Measurements from ENCODE around the gene SMARCA2.

SMARCA2 gene

DNA sequence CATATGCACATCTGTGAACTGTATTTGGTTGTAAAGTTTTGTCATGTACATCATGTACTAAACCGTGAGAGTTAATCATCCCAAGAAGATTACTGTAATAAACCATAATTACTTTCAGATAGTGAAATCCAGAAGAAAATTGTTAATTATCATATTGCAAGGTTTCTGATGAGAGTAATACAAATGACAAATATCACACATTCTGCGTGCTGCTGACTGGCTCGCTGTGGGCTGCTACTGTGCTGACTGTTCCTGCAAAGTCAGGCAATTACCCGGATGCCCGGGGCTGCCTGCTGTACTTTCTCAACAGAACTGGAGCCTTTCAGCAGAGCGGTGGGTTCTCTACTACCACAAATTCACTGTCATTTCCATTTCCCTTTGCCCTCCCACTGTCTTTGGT, 68.3 kb downstream of the SMARCA2 start:
- Histone ChIP-seq H3K9me2 (replicated peaks; ENCODE audit: insufficient read depth, low read length) (no peaks in the 10 kb centered on the region), H3K4me2 (ENCODE audit: low read depth, low read length) (no peak overlapping the region), H2AFZ (ENCODE audit: low read length) (no peak overlapping the region), H3K4me1 (ENCODE audit: low read length) (no peaks in the 10 kb centered on the region), H3K27me3 (replicated peaks; ENCODE audit: insufficient read depth, low read length) (no peaks in the 10 kb centered on the region), H3K4me3 (ENCODE audit: low read length) (no peak overlapping the region), H3F3A (ENCODE audit: insufficient read depth, low read length) (no peaks in the 10 kb centered on the region), H3K9ac (ENCODE audit: low read length) (no peak overlapping the region), H4K20me1 (ENCODE audit: insufficient read depth, low read length) (no peaks in the 10 kb centered on the region), H3K9me3 (replicated peaks; ENCODE audit: insufficient read depth, low read length) (no peaks in the 10 kb centered on the region), H3K27ac (ENCODE audit: low read length) (no peak overlapping the region), H3K79me2 (ENCODE audit: low read length) (no peaks in the 10 kb centered on the region), H3K36me3 (replicated peaks; ENCODE audit: insufficient read depth, low read length) (peaks cover 2% of the 10 kb centered on the region; the same call in 1 of the 2 replicates)
- TF ChIP-seq EZH2 (optimal IDR thresholded peaks at IDR 0.05; ENCODE audit: low read depth, low read length), result no peak
- TF ChIP-seq, protein P1, sequence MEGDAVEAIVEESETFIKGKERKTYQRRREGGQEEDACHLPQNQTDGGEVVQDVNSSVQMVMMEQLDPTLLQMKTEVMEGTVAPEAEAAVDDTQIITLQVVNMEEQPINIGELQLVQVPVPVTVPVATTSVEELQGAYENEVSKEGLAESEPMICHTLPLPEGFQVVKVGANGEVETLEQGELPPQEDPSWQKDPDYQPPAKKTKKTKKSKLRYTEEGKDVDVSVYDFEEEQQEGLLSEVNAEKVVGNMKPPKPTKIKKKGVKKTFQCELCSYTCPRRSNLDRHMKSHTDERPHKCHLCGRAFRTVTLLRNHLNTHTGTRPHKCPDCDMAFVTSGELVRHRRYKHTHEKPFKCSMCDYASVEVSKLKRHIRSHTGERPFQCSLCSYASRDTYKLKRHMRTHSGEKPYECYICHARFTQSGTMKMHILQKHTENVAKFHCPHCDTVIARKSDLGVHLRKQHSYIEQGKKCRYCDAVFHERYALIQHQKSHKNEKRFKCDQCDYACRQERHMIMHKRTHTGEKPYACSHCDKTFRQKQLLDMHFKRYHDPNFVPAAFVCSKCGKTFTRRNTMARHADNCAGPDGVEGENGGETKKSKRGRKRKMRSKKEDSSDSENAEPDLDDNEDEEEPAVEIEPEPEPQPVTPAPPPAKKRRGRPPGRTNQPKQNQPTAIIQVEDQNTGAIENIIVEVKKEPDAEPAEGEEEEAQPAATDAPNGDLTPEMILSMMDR (IDR thresholded peaks at IDR 0.05; ENCODE audit: low read length), result no peak
- TF ChIP-seq EZH2phosphoT487 (IDR thresholded peaks at IDR 0.05; ENCODE audit: low read length), result no peak
- DNase-seq, result no peak

DNA sequence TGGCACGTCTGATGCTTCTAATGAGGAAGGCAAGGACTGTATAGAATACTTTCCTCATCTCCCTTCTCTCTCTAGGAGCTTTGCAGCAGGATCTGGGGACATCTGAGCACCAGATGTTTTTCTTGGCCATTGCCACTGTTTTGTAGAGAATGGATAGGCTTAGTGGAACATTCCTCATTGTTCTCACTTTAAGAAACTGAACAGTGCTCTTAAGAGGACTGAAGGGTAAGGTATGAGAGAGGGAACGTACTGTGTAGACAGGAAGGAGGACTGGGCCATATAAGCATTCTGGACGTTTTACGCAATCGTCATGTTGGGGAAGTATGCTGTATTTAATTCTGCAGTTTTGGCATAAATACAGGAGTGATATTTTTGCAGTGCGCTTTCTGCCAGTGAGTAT, 70.6 kb downstream of the SMARCA2 start:
- H3K4me2 ChIP-seq (ENCODE audit: low read depth, low read length), result no peak overlapping the region
- no peaks in the 10 kb centered on the region for H3F3A ChIP-seq (ENCODE audit: insufficient read depth, low read length)
- no peak overlapping the region for H3K9ac ChIP-seq (ENCODE audit: low read length)
- no peak for DNase-seq
- H3K4me3 ChIP-seq (ENCODE audit: low read length), result no peak overlapping the region
- no peaks in the 10 kb centered on the region for H3K9me2 ChIP-seq (replicated peaks; ENCODE audit: insufficient read depth, low read length)
- H3K27ac ChIP-seq (ENCODE audit: low read length), result no peak overlapping the region
- 0 out of 2 replicates have a peak, but pooled peaks cover 3% of the 10 kb centered on the region for H3K79me2 ChIP-seq (ENCODE audit: low read length)
- H3K27me3 ChIP-seq (replicated peaks; ENCODE audit: insufficient read depth, low read length), result no peaks in the 10 kb centered on the region
- TF ChIP-seq, protein P1 (IDR thresholded peaks at IDR 0.05; ENCODE audit: low read length), result no peak
- TF ChIP-seq EZH2 (optimal IDR thresholded peaks at IDR 0.05; ENCODE audit: low read depth, low read length), result no peak
- no peak for TF ChIP-seq EZH2phosphoT487 (IDR thresholded peaks at IDR 0.05; ENCODE audit: low read length)
- peaks cover 5% of the 10 kb centered on the region; the same call in 1 of the 2 replicates for H3K4me1 ChIP-seq (ENCODE audit: low read length)
- no peaks in the 10 kb centered on the region for H3K9me3 ChIP-seq (replicated peaks; ENCODE audit: insufficient read depth, low read length)
- H3K36me3 ChIP-seq (replicated peaks; ENCODE audit: insufficient read depth, low read length), result peaks cover 2% of the 10 kb centered on the region; the same call in 1 of the 2 replicates
- H4K20me1 ChIP-seq (ENCODE audit: insufficient read depth, low read length), result no peaks in the 10 kb centered on the region
- H2AFZ ChIP-seq (ENCODE audit: low read length), result no peak overlapping the region

DNA sequence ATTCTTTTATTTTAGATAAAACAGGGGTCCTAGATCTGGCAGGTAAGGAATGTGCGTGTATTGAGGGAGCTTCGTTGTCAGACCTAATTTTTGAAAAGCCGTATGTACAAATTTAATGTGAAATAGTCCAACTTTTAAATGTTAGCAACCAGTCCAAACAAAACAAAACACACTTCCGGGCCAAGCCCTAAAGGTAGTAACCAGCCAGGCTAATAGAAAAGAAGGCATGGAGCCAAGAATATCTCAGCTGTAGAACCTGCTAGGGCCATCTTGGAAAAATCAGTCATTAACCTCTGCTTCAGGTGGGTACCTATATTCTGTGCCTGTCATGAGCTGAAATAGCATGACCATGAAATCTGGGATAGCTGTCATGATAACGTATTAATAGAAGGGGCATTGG, 71.0 kb downstream of the SMARCA2 start:
- no peaks in the 10 kb centered on the region for H4K20me1 ChIP-seq (ENCODE audit: insufficient read depth, low read length)
- H3K27me3 ChIP-seq (replicated peaks; ENCODE audit: insufficient read depth, low read length), result no peaks in the 10 kb centered on the region
- no peak overlapping the region for H3K27ac ChIP-seq (ENCODE audit: low read length)
- peaks cover 5% of the 10 kb centered on the region; the same call in 1 of the 2 replicates for H3K4me1 ChIP-seq (ENCODE audit: low read length)
- H3K79me2 ChIP-seq (ENCODE audit: low read length), result 0 out of 2 replicates have a peak, but pooled peaks cover 3% of the 10 kb centered on the region
- H3K9me3 ChIP-seq (replicated peaks; ENCODE audit: insufficient read depth, low read length), result no peaks in the 10 kb centered on the region
- no peak overlapping the region for H3K9ac ChIP-seq (ENCODE audit: low read length)
- no peak for DNase-seq
- H3K4me2 ChIP-seq (ENCODE audit: low read depth, low read length), result no peak overlapping the region
- no peaks in the 10 kb centered on the region for H3F3A ChIP-seq (ENCODE audit: insufficient read depth, low read length)
- H3K4me3 ChIP-seq (ENCODE audit: low read length), result no peak overlapping the region
- no peak overlapping the region for H2AFZ ChIP-seq (ENCODE audit: low read length)
- TF ChIP-seq EZH2 (optimal IDR thresholded peaks at IDR 0.05; ENCODE audit: low read depth, low read length) (no peak), EZH2phosphoT487 (IDR thresholded peaks at IDR 0.05; ENCODE audit: low read length) (no peak)
- TF ChIP-seq, protein P1 (IDR thresholded peaks at IDR 0.05; ENCODE audit: low read length), result no peak
- H3K9me2 ChIP-seq (replicated peaks; ENCODE audit: insufficient read depth, low read length), result no peaks in the 10 kb centered on the region
- H3K36me3 ChIP-seq (replicated peaks; ENCODE audit: insufficient read depth, low read length), result peaks cover 2% of the 10 kb centered on the region

Measured in MM.1S (cell line).